Measurements from ENCODE around the gene RGS17. TPM values are rescaled to one million over a fixed set of nuclear protein-coding genes. Genes with fewer than 3 reads are reported as not detected.
A peak's percentile ranks its signal among the peaks of the same experiment; 100 is the strongest.

RGS17 gene
- polyA plus RNA-seq: 1 to 10 TPM in 1 of 3 donors, under 1 TPM in 1, not detected in 1; 0.82 to 3.5 TPM

GRCh38 chr6:153131037-153131981 is at the start of gene RGS17:
RGS17 (minus strand) TSS chr6:153131282; CDS start chr6:153044018, 87,264 bp downstream.
- Mint-ChIP-seq H3K27me3 (ENCODE audit: low read depth in 3 of 3) (peaks cover 3 to 7% (median 6%) of the 10 kb centered on the region in 3 donors), H3K27ac (peak within 1 kb of the TSS; percentile 1 to 79 (median 58)), H3K9me3 (no peaks in the 10 kb centered on the region), H3K36me3 (no peaks in the 10 kb centered on the region), H3K4me1 (peaks cover 51 to 62% of the 10 kb centered on the region in 2 donors), H3K4me3 (peak within 1 kb of the TSS; percentile 88 to 98 (median 89))
- DNase-seq: peak; percentile 32 to 66 (median 61)

GRCh38 chr6:153172815-153173214 is 41.7 kb upstream of the RGS17 start:
- no peaks in the 10 kb centered on the region for H3K9me3 Mint-ChIP-seq
- no peak for DNase-seq
- no peak overlapping the region for H3K4me3 Mint-ChIP-seq
- no peak overlapping the region for H3K27ac Mint-ChIP-seq
- H3K36me3 Mint-ChIP-seq: no peaks in the 10 kb centered on the region
- H3K4me1 Mint-ChIP-seq: no peaks in the 10 kb centered on the region
- H3K27me3 Mint-ChIP-seq (ENCODE audit: low read depth in 3 of 3): peaks cover 1 to 3% (median 1%) of the 10 kb centered on the region in 3 donors

GRCh38 chr6:153170511-153170910 is 39.4 kb upstream of the RGS17 start:
- Mint-ChIP-seq H3K4me1 (no peaks in the 10 kb centered on the region), H3K9me3 (no peaks in the 10 kb centered on the region), H3K27ac (no peak overlapping the region), H3K4me3 (no peak overlapping the region), H3K36me3 (no peaks in the 10 kb centered on the region), H3K27me3 (ENCODE audit: low read depth in 3 of 3) (peaks cover 0 to 3% (median 2%) of the 10 kb centered on the region in 3 donors)
- no peak for DNase-seq

- no peak overlapping the region for H3K27ac Mint-ChIP-seq
Measured at GRCh38 chr6:153167907-153168306, 36.8 kb upstream of the RGS17 start.

GRCh38 chr6:153167061-153167891 is 36.2 kb upstream of the RGS17 start:
- Mint-ChIP-seq H3K36me3 (peaks cover 0 to 3% (median 0%) of the 10 kb centered on the region in 3 donors), H3K4me3 (no peak overlapping the region), H3K4me1 (no peaks in the 10 kb centered on the region), H3K9me3 (no peaks in the 10 kb centered on the region), H3K27ac (no peak overlapping the region), H3K27me3 (ENCODE audit: low read depth in 3 of 3) (peaks cover 0 to 2% (median 2%) of the 10 kb centered on the region in 3 donors)
- DNase-seq: no peak

More at GRCh38 chr6:153167907-153168306, 36.8 kb upstream of the RGS17 start:
- Mint-ChIP-seq H3K27me3 (ENCODE audit: low read depth in 3 of 3) (peaks cover 0 to 5% (median 2%) of the 10 kb centered on the region in 3 donors), H3K9me3 (no peaks in the 10 kb centered on the region), H3K4me1 (no peaks in the 10 kb centered on the region), H3K4me3 (no peak overlapping the region), H3K36me3 (peaks cover 0 to 3% (median 0%) of the 10 kb centered on the region in 3 donors)
- DNase-seq: no peak

- no peaks in the 10 kb centered on the region for H3K9me3 Mint-ChIP-seq
Measured at GRCh38 chr6:153162646-153163045, 31.6 kb upstream of the RGS17 start.

GRCh38 chr6:153162172-153162571 is 31.1 kb upstream of the RGS17 start:
- Mint-ChIP-seq H3K27ac (no peak overlapping the region), H3K36me3 (peaks cover 0 to 3% (median 0%) of the 10 kb centered on the region in 3 donors), H3K4me1 (no peaks in the 10 kb centered on the region), H3K4me3 (no peak overlapping the region), H3K27me3 (ENCODE audit: low read depth in 3 of 3) (peaks cover 1 to 5% (median 2%) of the 10 kb centered on the region in 3 donors), H3K9me3 (no peaks in the 10 kb centered on the region)
- DNase-seq: no peak

More at GRCh38 chr6:153162646-153163045, 31.6 kb upstream of the RGS17 start:
- no peak for DNase-seq
- peaks cover 0 to 3% (median 0%) of the 10 kb centered on the region in 3 donors for H3K36me3 Mint-ChIP-seq
- peaks cover 1 to 5% (median 2%) of the 10 kb centered on the region in 3 donors for H3K27me3 Mint-ChIP-seq (ENCODE audit: low read depth in 3 of 3)
- no peaks in the 10 kb centered on the region for H3K4me1 Mint-ChIP-seq
- no peak overlapping the region for H3K4me3 Mint-ChIP-seq
- no peak overlapping the region for H3K27ac Mint-ChIP-seq

- no peak for DNase-seq
- Mint-ChIP-seq H3K27ac (no peak overlapping the region), H3K9me3 (no peaks in the 10 kb centered on the region), H3K4me1 (no peaks in the 10 kb centered on the region), H3K4me3 (no peak overlapping the region), H3K27me3 (ENCODE audit: low read depth in 3 of 3) (peaks cover 2 to 3% (median 3%) of the 10 kb centered on the region in 3 donors), H3K36me3 (peaks cover 0 to 1% (median 0%) of the 10 kb centered on the region in 3 donors)
Measured at GRCh38 chr6:153160221-153160620, 29.1 kb upstream of the RGS17 start.

- peaks cover 0 to 2% (median 0%) of the 10 kb centered on the region in 6 donors for H3K9me3 Mint-ChIP-seq
- H3K4me3 Mint-ChIP-seq: no peak overlapping the region
- no peaks in the 10 kb centered on the region for H3K36me3 Mint-ChIP-seq
- peaks cover 0 to 6% (median 2%) of the 10 kb centered on the region in 3 donors for H3K27me3 Mint-ChIP-seq (ENCODE audit: low read depth in 3 of 3)
- H3K27ac Mint-ChIP-seq: no peak overlapping the region
- H3K4me1 Mint-ChIP-seq: no peaks in the 10 kb centered on the region
- no peak for DNase-seq
Measured at GRCh38 chr6:153150752-153151440, 19.8 kb upstream of the RGS17 start.

- Mint-ChIP-seq H3K4me3 (no peak overlapping the region), H3K27ac (no peak overlapping the region), H3K9me3 (peaks cover 0 to 2% (median 0%) of the 10 kb centered on the region in 6 donors), H3K4me1 (no peaks in the 10 kb centered on the region), H3K27me3 (ENCODE audit: low read depth in 3 of 3) (peaks cover 0 to 5% (median 2%) of the 10 kb centered on the region in 3 donors), H3K36me3 (no peaks in the 10 kb centered on the region)
- no peak for DNase-seq
Measured at GRCh38 chr6:153150371-153150751, 19.3 kb upstream of the RGS17 start.

- H3K27ac Mint-ChIP-seq: no peak overlapping the region
- H3K36me3 Mint-ChIP-seq: no peaks in the 10 kb centered on the region
- H3K9me3 Mint-ChIP-seq: peaks cover 0 to 2% (median 0%) of the 10 kb centered on the region in 6 donors
- no peak for DNase-seq
- H3K4me1 Mint-ChIP-seq: no peaks in the 10 kb centered on the region
- H3K4me3 Mint-ChIP-seq: no peak overlapping the region
- peaks cover 0 to 5% (median 4%) of the 10 kb centered on the region in 3 donors for H3K27me3 Mint-ChIP-seq (ENCODE audit: low read depth in 3 of 3)
Measured at GRCh38 chr6:153149891-153150290, 18.8 kb upstream of the RGS17 start.

GRCh38 chr6:153146413-153146812 is 15.3 kb upstream of the RGS17 start:
- no peaks in the 10 kb centered on the region for H3K4me1 Mint-ChIP-seq
- peaks cover 0 to 3% (median 0%) of the 10 kb centered on the region in 3 donors for H3K36me3 Mint-ChIP-seq
- no peaks in the 10 kb centered on the region for H3K9me3 Mint-ChIP-seq
- H3K4me3 Mint-ChIP-seq: no peak overlapping the region
- H3K27ac Mint-ChIP-seq: no peak overlapping the region
- peaks cover 2 to 6% (median 4%) of the 10 kb centered on the region in 3 donors for H3K27me3 Mint-ChIP-seq (ENCODE audit: low read depth in 3 of 3)
- DNase-seq: no peak

- Mint-ChIP-seq H3K36me3 (peaks cover 0 to 3% (median 0%) of the 10 kb centered on the region in 3 donors), H3K27me3 (ENCODE audit: low read depth in 3 of 3) (peaks cover 2 to 6% (median 4%) of the 10 kb centered on the region in 3 donors), H3K27ac (no peak overlapping the region), H3K4me3 (no peak overlapping the region), H3K4me1 (no peaks in the 10 kb centered on the region), H3K9me3 (no peaks in the 10 kb centered on the region)
- no peak for DNase-seq
Measured at GRCh38 chr6:153145591-153145990, 14.5 kb upstream of the RGS17 start.
